B cell (primary cell): ENCODE data around the gene CCDC116. TPM values are rescaled to one million over a fixed set of nuclear protein-coding genes. Genes with fewer than 3 reads are reported as not detected.

Experiments used
- ATAC-seq: fragments of 200-7000 bp; cut with Tn5 transposase; one replicate; pipeline ENCODE4 v1.10.0; 2021; ENCODE audit warnings: low read depth, mild to moderate bottlenecking, moderate number of reproducible peaks, moderate library complexity
- CTCF ChIA-PET: fragments of 350-600 bp; sonication (Branson Sonifier 250); formaldehyde crosslinking; loops from one replicate; lab custom pipeline; 2021; ENCODE audit warnings: antibody characterized with exemption, inconsistent platforms; lab: Charles Lee
- POLR2A ChIA-PET: fragments of 350-600 bp; sonication (Branson Sonifier 250); formaldehyde crosslinking; loops from one replicate; lab custom pipeline; 2021; ENCODE audit warnings: antibody characterized with exemption; lab: Charles Lee
- DNase-seq: peaks from one replicate; pipeline ENCODE4 v3.0.0; 2013
- H2AFZ ChIP-seq: 2 replicates; pipeline ENCODE4 v1.6.1; 2012; ENCODE audit warnings: mild to moderate bottlenecking, low read depth, low read length; ENCODE audit not compliant: insufficient read depth, poor library complexity, severe bottlenecking
- H3K27ac ChIP-seq, 2 donors: 1 replicate in 1 of 2; 2 replicates in 1 of 2; pipeline ENCODE4 v1.5.1; 2012 to 2013; ENCODE audit warnings: low read length in 2 of 2, mild to moderate bottlenecking in 2 of 2, moderate library complexity in 1 of 2
- H3K27me3 ChIP-seq, 4 experiments: fragments of 200-600 bp in 1 of 4; sonication (generic) in 1 of 4; replicated peaks in 1 of 4; 1 replicate in 2 of 4; 2 replicates in 2 of 4; pipeline versions ENCODE4 v1.6.1 to v1.7.0; 2013 to 2016; ENCODE audit warnings: low read length in 3 of 4, mild to moderate bottlenecking in 2 of 4, mixed read lengths in 1 of 4, moderate library complexity in 1 of 4; ENCODE audit not compliant: insufficient read depth in 4 of 4, control insufficient read depth in 3 of 4; ENCODE audit errors: control extremely low read depth in 1 of 4
- H3K36me3 ChIP-seq, 2 experiments: replicated peaks in 1 of 2; 1 replicate in 1 of 2; 2 replicates in 1 of 2; pipeline versions ENCODE4 v1.6.1 to v1.7.1; 2013; ENCODE audit warnings: low read length in 1 of 2; ENCODE audit not compliant: insufficient read depth in 2 of 2, control insufficient read depth in 1 of 2; ENCODE audit errors: control extremely low read depth in 1 of 2, extremely low read depth in 1 of 2
- H3K4me1 ChIP-seq, 2 donors: fragments of 200-600 bp in 1 of 2; sonication (generic) in 1 of 2; 1 replicate in 1 of 2; 2 replicates in 1 of 2; pipeline versions ENCODE4 v1.5.1 to v1.6.1; 2013 to 2017; ENCODE audit warnings: low read length in 2 of 2; ENCODE audit not compliant: control insufficient read depth in 2 of 2, insufficient read depth in 2 of 2
- H3K4me2 ChIP-seq: replicated peaks from 2 replicates; pipeline ENCODE3; 2012; ENCODE audit warnings: mild to moderate bottlenecking, low read depth, low read length; ENCODE audit not compliant: poor library complexity, severe bottlenecking
- H3K4me3 ChIP-seq, 5 experiments: fragments of 200-600 bp in 1 of 5; sonication (generic) in 1 of 5; 1 replicate in 3 of 5; 2 replicates in 2 of 5; pipeline versions ENCODE4 v1.5.1 to v1.7.0; 2011 to 2016; ENCODE audit warnings: low read length in 4 of 5, mild to moderate bottlenecking in 4 of 5, low read depth in 2 of 5, control low read depth in 1 of 5, moderate library complexity in 1 of 5; ENCODE audit not compliant: insufficient read depth in 1 of 5; ENCODE audit errors: control extremely low read depth in 1 of 5, extremely low read depth in 1 of 5
- H3K79me2 ChIP-seq: fragments of 200-600 bp; sonication (generic); one replicate; pipeline ENCODE4 v1.6.0; 2016; ENCODE audit warnings: low read length; ENCODE audit not compliant: control insufficient read depth, insufficient read depth
- H3K9ac ChIP-seq: fragments of 200-600 bp; sonication (generic); 2 replicates; pipeline ENCODE4 v1.6.1; 2017; ENCODE audit warnings: mild to moderate bottlenecking, low read length, moderate library complexity
- H3K9me3 ChIP-seq, 3 donors: one replicate each; pipeline versions ENCODE4 v1.6.1 to v1.7.1; 2013; ENCODE audit warnings: low read length in 2 of 3; ENCODE audit not compliant: control insufficient read depth in 2 of 3, insufficient read depth in 1 of 3; ENCODE audit errors: control extremely low read depth in 1 of 3
- H4K20me1 ChIP-seq: 2 replicates; pipeline ENCODE4 v1.6.0; 2012; ENCODE audit warnings: mild to moderate bottlenecking, low read length; ENCODE audit not compliant: insufficient read depth, control insufficient read depth, poor library complexity, severe bottlenecking
- H3K27ac Mint-ChIP-seq: one replicate; pipeline ENCODE4 v1.8.0; 2021; ENCODE audit warnings: mixed read lengths
- H3K27me3 Mint-ChIP-seq: one replicate; pipeline ENCODE4 v1.8.0; 2021; ENCODE audit warnings: mixed read lengths
- H3K4me1 Mint-ChIP-seq: one replicate; pipeline ENCODE4 v1.8.0; 2021; ENCODE audit warnings: mixed read lengths
- H3K4me3 Mint-ChIP-seq: one replicate; pipeline ENCODE4 v1.8.0; 2021; ENCODE audit warnings: mixed read lengths
- H3K9me3 Mint-ChIP-seq: one replicate; pipeline ENCODE4 v1.8.0; 2022; ENCODE audit warnings: mixed read lengths; ENCODE audit not compliant: insufficient read depth
- EZH2 ChIP-seq: IDR thresholded peaks from 2 replicates; pipeline ENCODE4 v1.6.1; 2012; ENCODE audit warnings: borderline replicate concordance, low read depth, mild to moderate bottlenecking, moderate library complexity, low read length; ENCODE audit not compliant: insufficient read depth, poor library complexity, severe bottlenecking
- WGBS: methylation state at CpG from one replicate; pipeline ENCODE4 v1.1.5; 2013; ENCODE audit warnings: missing lambda C conversion rate; ENCODE audit not compliant: insufficient coverage; 5-methylcytosine and 5-hydroxymethylcytosine counted together
- intact Hi-C: fragments of 100-400 bp; cut with micrococcal nuclease; formaldehyde crosslinking; loops from one replicate; pipeline ENCODE4 v1.10.0; 2022
- polyA plus RNA-seq: library from polyadenylated mRNA; depleted of rRNA; stranded (reverse); fragments of >200 nt; gene quantifications from 2 replicates; pipeline ENCODE4 v1.2.3, GENCODE V29; 2012
- total RNA-seq, 2 donors: library from RNA; stranded (reverse); fragments of 120-200 nt in 1 of 2; gene quantifications; 1 replicate in 1 of 2; 2 replicates in 1 of 2; pipeline versions ENCODE4 v1.2.3 to v1.2.4, GENCODE V29; 2013 to 2022
- TF ChIP-seq, protein P1 (sequence below): fragments of 200-600 bp; IDR thresholded peaks from one replicate; pipeline ENCODE4 v1.8.0; 2022; ENCODE audit warnings: antibody characterized with exemption, mild to moderate bottlenecking

The CCDC116 gene
- total and polyA plus RNA-seq, 2 donors (not counting 1 experiment from before 2014, with no cell fraction given) = 0.52 to 0.55 TPM

DNA sequence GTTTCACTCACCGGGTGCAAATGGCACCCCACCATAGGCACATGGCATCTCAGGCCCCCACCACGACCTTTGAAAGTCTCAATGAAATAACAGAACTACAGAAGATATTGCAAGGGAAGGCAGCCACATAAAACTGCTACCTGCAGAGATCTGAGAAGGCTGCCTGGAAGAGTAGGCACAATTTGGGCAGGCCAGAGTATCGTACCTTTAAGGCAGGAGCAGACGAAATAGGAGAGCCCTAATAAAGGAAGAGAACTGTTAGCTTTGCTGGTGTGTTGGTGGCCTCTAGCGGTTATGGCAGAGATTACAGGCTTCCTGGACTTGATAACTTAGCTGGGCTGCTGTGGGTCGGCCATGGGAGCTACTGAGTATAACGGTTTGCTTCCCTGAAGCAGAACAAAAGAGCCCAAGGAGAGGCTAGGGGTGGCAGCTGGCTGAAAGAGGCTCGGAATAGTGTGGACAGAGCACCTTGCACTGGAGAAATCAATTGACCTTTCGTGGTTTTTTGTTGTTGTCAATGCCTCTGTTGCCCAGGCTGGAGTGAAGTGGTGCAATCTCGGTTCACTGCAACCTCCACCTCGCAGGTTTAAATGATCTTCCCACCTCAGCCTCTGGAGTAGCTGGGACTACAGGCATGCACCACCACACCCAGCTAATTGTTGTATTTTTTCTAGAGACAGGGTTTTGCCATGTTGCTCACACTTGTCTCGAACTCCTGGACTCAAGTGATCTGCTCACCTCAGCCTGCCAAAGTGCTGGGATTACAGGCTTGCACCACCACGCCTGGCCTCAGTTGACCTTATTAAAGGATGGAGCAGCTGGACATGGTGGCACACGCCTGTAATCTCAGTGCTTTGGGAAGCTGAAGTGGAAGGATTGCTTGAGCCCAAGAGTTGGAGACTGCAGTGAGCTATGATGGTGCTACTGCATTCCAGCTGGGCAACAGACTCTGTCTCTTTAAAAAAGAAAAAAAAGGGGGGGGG is 14.3 kb downstream of the CCDC116 start:
- peak; percentile 88 for DNase-seq
- Histone ChIP-seq H4K20me1 (peaks cover 30% of the 10 kb centered on the region), H2AFZ (peak overlapping the region; percentile 14), H3K36me3 (peaks cover 0 to 8% of the 10 kb centered on the region in 2 experiments), H3K4me3 (no peak overlapping the region), H3K79me2 (peaks cover 14% of the 10 kb centered on the region), H3K4me2 (no peak overlapping the region), H3K4me1 (peaks cover 15 to 33% of the 10 kb centered on the region in 2 donors), H3K27ac (no peak overlapping the region), H3K9me3 (peaks cover 0 to 3% (median 0%) of the 10 kb centered on the region in 3 donors), H3K9ac (no peak overlapping the region), H3K27me3 (no peaks in the 10 kb centered on the region)
- ChIA-PET POLR2A (interaction anchor here (0.6 kb wide), 1 partner anchor 665 kb away, joined by 4 read pairs; the partner anchor contains the start of gene LZTR1), CTCF (interaction anchor here (0.5 to 7.9 kb wide), 20 partner anchors 9 to 843 kb away, joined by 3 to 168 read pairs (median 3); partner anchors contain the start of genes CCDC116, PPIL2 and YDJC)
- Mint-ChIP-seq H3K27ac (no peak overlapping the region), H3K4me3 (no peak overlapping the region), H3K9me3 (no peaks in the 10 kb centered on the region), H3K27me3 (no peaks in the 10 kb centered on the region), H3K4me1 (peaks cover 33% of the 10 kb centered on the region)
- peak; percentile 25 for ATAC-seq
- intact Hi-C loops = loop anchor here (1.0 kb wide), 2 partner anchors 17 to 730 kb away; partner anchors contain the start of genes CRKL and YDJC
- TF ChIP-seq, protein P1, sequence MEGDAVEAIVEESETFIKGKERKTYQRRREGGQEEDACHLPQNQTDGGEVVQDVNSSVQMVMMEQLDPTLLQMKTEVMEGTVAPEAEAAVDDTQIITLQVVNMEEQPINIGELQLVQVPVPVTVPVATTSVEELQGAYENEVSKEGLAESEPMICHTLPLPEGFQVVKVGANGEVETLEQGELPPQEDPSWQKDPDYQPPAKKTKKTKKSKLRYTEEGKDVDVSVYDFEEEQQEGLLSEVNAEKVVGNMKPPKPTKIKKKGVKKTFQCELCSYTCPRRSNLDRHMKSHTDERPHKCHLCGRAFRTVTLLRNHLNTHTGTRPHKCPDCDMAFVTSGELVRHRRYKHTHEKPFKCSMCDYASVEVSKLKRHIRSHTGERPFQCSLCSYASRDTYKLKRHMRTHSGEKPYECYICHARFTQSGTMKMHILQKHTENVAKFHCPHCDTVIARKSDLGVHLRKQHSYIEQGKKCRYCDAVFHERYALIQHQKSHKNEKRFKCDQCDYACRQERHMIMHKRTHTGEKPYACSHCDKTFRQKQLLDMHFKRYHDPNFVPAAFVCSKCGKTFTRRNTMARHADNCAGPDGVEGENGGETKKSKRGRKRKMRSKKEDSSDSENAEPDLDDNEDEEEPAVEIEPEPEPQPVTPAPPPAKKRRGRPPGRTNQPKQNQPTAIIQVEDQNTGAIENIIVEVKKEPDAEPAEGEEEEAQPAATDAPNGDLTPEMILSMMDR = peak; percentile 89
- TF ChIP-seq EZH2 = no peak
- 50% methylated on average over 11 of the region's 14 CpGs for WGBS
